Nephron (organoid): ENCODE results near the gene PRPF6.
"Not testable (repeated sequence)": the region's sequence is repeated elsewhere in the genome, so short reads cannot be mapped to it uniquely, and the experiment has no call there.

Experiments used
- H3K27ac Mint-ChIP-seq, 3 experiments: 2 replicates each; pipeline ENCODE4 v1.8.0; 2020; ENCODE audit warnings: mixed read lengths in 3 of 3, mild to moderate bottlenecking in 2 of 3, moderate library complexity in 1 of 3
- H3K27me3 Mint-ChIP-seq: 2 replicates; pipeline ENCODE4 v1.8.0; 2021; ENCODE audit warnings: low read depth, mild to moderate bottlenecking, moderate library complexity, mixed read lengths
- H3K36me3 Mint-ChIP-seq: 2 replicates; pipeline ENCODE4 v1.8.0; 2020; ENCODE audit warnings: low read depth, mixed read lengths
- H3K4me1 Mint-ChIP-seq: 2 replicates; pipeline ENCODE4 v1.8.0; 2020; ENCODE audit warnings: mixed read lengths
- H3K4me3 Mint-ChIP-seq, 3 experiments: 2 replicates each; pipeline ENCODE4 v1.8.0; 2020; ENCODE audit warnings: mild to moderate bottlenecking in 3 of 3, mixed read lengths in 3 of 3, moderate library complexity in 2 of 3
- H3K9me3 Mint-ChIP-seq: 2 replicates; pipeline ENCODE4 v1.8.0; 2020; ENCODE audit warnings: mixed read lengths
- TF ChIP-seq, protein P1 (sequence below), 3 experiments: fragments of 200-600 bp; sonication (generic); IDR thresholded peaks; one replicate each; pipeline ENCODE4 v1.5.0; 2021; ENCODE audit warnings: antibody characterized with exemption in 3 of 3; ENCODE audit not compliant: unreplicated experiment in 3 of 3

The PRPF6 gene

GRCh38 chr20:64010711-64011237 is 29.8 kb downstream of the PRPF6 start:
- no peak overlapping the region for H3K4me3 Mint-ChIP-seq
- no peak overlapping the region for H3K27ac Mint-ChIP-seq
- peaks cover 71% of the 10 kb centered on the region for H3K36me3 Mint-ChIP-seq
- TF ChIP-seq, protein P1, sequence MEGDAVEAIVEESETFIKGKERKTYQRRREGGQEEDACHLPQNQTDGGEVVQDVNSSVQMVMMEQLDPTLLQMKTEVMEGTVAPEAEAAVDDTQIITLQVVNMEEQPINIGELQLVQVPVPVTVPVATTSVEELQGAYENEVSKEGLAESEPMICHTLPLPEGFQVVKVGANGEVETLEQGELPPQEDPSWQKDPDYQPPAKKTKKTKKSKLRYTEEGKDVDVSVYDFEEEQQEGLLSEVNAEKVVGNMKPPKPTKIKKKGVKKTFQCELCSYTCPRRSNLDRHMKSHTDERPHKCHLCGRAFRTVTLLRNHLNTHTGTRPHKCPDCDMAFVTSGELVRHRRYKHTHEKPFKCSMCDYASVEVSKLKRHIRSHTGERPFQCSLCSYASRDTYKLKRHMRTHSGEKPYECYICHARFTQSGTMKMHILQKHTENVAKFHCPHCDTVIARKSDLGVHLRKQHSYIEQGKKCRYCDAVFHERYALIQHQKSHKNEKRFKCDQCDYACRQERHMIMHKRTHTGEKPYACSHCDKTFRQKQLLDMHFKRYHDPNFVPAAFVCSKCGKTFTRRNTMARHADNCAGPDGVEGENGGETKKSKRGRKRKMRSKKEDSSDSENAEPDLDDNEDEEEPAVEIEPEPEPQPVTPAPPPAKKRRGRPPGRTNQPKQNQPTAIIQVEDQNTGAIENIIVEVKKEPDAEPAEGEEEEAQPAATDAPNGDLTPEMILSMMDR (IDR thresholded peaks at IDR 0.05; ENCODE audit: unreplicated experiment in 3 of 3), result no peak
- no peaks in the 10 kb centered on the region for H3K4me1 Mint-ChIP-seq
- H3K27me3 Mint-ChIP-seq, result no peaks in the 10 kb centered on the region
- H3K9me3 Mint-ChIP-seq, result peaks cover 8% of the 10 kb centered on the region

GRCh38 chr20:64011366-64011779 is 30.4 kb downstream of the PRPF6 start:
- Mint-ChIP-seq H3K36me3 (peaks cover 72% of the 10 kb centered on the region), H3K27ac (no peak overlapping the region), H3K27me3 (no peaks in the 10 kb centered on the region)

DNA sequence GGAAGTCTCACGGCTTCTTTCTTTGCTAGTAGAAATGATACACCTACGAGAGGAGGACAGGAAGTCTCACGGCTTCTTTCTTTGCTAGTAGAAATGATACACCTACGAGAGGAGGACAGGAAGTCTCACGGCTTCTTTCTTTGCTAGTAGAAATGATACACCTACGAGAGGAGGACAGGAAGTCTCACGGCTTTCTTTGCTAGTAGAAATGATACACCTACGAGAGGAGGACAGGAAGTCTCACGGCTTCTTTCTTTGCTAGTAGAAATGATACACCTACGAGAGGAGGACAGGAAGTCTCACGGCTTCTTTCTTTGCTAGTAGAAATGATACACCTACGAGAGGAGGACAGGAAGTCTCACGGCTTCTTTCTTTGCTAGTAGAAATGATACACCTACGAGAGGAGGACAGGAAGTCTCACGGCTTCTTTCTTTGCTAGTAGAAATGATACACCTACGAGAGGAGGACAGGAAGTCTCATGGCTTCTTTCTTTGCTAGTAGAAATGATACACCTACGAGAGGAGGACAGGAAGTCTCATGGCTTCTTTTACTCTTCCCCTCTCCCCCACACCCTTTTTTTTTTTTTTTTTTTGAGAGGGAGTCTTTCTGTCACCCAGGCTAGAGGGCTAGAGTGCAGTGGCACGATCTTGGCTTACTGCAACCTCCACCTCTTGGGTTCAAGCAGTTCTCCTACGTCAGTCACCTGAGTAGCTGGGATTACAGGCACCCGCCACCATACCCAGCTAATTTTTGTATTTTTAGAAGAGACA is 31.6 kb downstream of the PRPF6 start:
- peaks cover 71% of the 10 kb centered on the region for H3K36me3 Mint-ChIP-seq
- not testable (repeated sequence) for H3K4me1 Mint-ChIP-seq, H3K9me3 Mint-ChIP-seq, H3K27ac Mint-ChIP-seq, H3K27me3 Mint-ChIP-seq, H3K4me3 Mint-ChIP-seq

More at GRCh38 chr20:64011366-64011779, 30.4 kb downstream of the PRPF6 start:
- Mint-ChIP-seq H3K4me3 (no peak overlapping the region), H3K9me3 (peaks cover 8% of the 10 kb centered on the region), H3K4me1 (no peaks in the 10 kb centered on the region)
- TF ChIP-seq, protein P1 (IDR thresholded peaks at IDR 0.05; ENCODE audit: unreplicated experiment in 3 of 3), result no peak

- H3K9me3 Mint-ChIP-seq, result no peaks in the 10 kb centered on the region
- H3K36me3 Mint-ChIP-seq, result peaks cover 65% of the 10 kb centered on the region
- TF ChIP-seq, protein P1 (IDR thresholded peaks at IDR 0.05; ENCODE audit: unreplicated experiment in 3 of 3), result no peak
- no peak overlapping the region for H3K27ac Mint-ChIP-seq
- H3K4me3 Mint-ChIP-seq, result no peak overlapping the region
- H3K4me1 Mint-ChIP-seq, result no peaks in the 10 kb centered on the region
- H3K27me3 Mint-ChIP-seq, result no peaks in the 10 kb centered on the region
Observed at GRCh38 chr20:64015635-64016034, 34.7 kb downstream of the PRPF6 start.

DNA sequence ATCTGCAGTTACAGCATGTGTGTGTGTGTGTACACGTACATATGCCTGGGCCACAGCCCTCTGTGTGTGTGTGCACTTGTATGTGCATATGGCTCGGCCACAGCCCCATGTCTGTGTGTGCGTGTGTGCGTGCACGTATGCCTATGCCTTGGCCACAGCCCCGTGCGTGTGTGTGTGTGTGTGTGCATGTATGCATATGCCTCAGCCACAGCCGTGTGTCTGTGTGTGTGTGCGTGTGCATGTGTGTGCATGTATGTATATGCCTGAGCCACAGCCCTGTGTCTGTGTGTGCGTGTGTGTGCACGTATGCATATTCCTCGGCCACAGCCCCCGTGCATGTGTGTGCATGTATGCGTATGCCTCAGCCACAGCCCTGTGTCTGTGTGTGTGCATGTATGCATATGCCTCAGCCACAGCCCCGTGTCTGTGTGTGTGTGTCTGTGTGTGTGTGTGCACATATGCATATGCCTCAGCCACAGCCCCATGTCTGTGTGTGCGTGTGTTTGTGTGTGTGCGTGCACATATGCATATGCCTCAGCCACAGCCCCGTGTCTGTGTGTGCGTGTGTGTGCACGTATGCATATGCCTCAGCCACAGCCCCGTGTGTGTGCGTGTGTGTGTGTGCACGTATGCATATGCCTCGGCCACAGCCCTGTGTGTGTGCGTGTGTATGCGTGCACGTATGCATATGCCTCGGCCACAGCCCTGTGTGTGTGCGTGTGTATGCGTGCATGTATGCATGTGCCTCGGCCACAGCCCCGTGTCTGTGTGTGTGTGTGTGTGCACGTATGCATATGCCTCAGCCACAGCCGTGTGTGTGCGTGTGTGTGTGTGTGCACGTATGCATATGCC is 40.4 kb downstream of the PRPF6 start:
- H3K36me3 Mint-ChIP-seq, result peaks cover 70% of the 10 kb centered on the region
- no peaks in the 10 kb centered on the region for H3K4me1 Mint-ChIP-seq
- TF ChIP-seq, protein P1 (IDR thresholded peaks at IDR 0.05; ENCODE audit: unreplicated experiment in 3 of 3), result no peak
- no peak overlapping the region for H3K4me3 Mint-ChIP-seq
- no peaks in the 10 kb centered on the region for H3K9me3 Mint-ChIP-seq
- no peaks in the 10 kb centered on the region for H3K27me3 Mint-ChIP-seq
- no peak overlapping the region for H3K27ac Mint-ChIP-seq

DNA sequence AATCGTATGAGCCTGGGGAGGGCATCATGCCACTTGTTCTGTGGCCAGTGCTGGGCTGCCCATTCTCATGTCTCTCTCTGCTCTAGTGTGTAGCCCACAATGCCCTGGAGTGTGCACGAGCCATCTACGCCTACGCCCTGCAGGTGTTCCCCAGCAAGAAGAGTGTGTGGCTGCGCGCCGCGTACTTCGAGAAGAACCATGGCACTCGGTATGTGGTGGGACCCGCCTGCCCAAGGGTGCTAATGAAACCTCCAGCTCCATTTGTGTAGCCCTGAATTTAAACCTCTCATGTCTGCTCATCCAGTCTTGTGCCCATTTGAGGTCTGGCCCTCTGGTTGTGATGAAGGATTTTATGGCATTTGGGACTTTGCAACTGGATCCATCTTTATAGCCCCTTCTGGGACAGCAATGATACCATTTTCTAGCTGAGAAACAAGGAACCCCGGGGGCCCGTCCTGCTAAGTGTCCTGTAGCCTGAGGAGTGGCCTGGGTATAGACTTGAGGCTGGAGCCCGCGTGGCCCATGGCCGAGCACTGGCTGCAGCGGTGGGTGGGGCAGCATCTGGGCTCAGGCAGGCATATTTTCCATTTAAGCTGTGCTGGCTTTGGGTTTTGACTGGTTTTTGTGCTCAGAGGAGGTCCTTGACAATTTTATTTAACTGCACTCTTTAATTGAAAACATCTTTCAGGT is 41.9 kb downstream of the PRPF6 start:
- Mint-ChIP-seq H3K27ac (no peak overlapping the region), H3K27me3 (no peaks in the 10 kb centered on the region), H3K4me1 (no peaks in the 10 kb centered on the region), H3K9me3 (no peaks in the 10 kb centered on the region), H3K4me3 (no peak overlapping the region), H3K36me3 (peaks cover 71% of the 10 kb centered on the region)
- TF ChIP-seq, protein P1 (IDR thresholded peaks at IDR 0.05; ENCODE audit: unreplicated experiment in 3 of 3), result no peak
